Small intestine (tissue), 7 donors: ENCODE measurements around the gene PSMB3. TPM values are rescaled to one million over a fixed set of nuclear protein-coding genes. Genes with fewer than 3 reads are reported as not detected.
"Not testable (repeated sequence)": the region's sequence is repeated elsewhere in the genome, so short reads cannot be mapped to it uniquely, and the experiment has no call there.

Experiments
- DNase-seq, 2 donors: peaks; one replicate each; pipeline versions ENCODE4 v3.0.0 to v3.0.0-alpha.2; 2013
- FAIRE-seq: peaks from 2 replicates; lab custom pipeline; 2012; peaks lifted over from hg19 to GRCh38; lab: Jason Lieb, UNC
- H3K27ac ChIP-seq, 3 donors: one replicate each; pipeline ENCODE4 v1.5.1; 2013; ENCODE audit warnings: low read length in 2 of 3, mild to moderate bottlenecking in 2 of 3, control low read depth in 1 of 3, inconsistent platforms in 1 of 3, low read depth in 1 of 3, moderate library complexity in 1 of 3
- H3K27me3 ChIP-seq, 3 donors: one replicate each; pipeline ENCODE4 v1.6.1; 2013; ENCODE audit warnings: low read length in 3 of 3, inconsistent platforms in 1 of 3; ENCODE audit not compliant: control insufficient read depth in 3 of 3, insufficient read depth in 3 of 3
- H3K36me3 ChIP-seq, 3 donors: one replicate each; pipeline ENCODE4 v1.6.1; 2013; ENCODE audit warnings: low read length in 3 of 3, inconsistent platforms in 1 of 3, low read depth in 1 of 3, mild to moderate bottlenecking in 1 of 3, moderate library complexity in 1 of 3; ENCODE audit not compliant: control insufficient read depth in 3 of 3, insufficient read depth in 2 of 3
- H3K4me1 ChIP-seq, 3 donors: one replicate each; pipeline ENCODE4 v1.6.1; 2013; ENCODE audit warnings: low read length in 2 of 3, inconsistent platforms in 1 of 3, low read depth in 1 of 3, mild to moderate bottlenecking in 1 of 3, moderate library complexity in 1 of 3; ENCODE audit not compliant: control insufficient read depth in 3 of 3, insufficient read depth in 2 of 3
- H3K4me3 ChIP-seq, 3 donors: one replicate each; pipeline ENCODE4 v1.5.1; 2013; ENCODE audit warnings: low read length in 3 of 3, control low read depth in 1 of 3, inconsistent platforms in 1 of 3, low read depth in 1 of 3, mild to moderate bottlenecking in 1 of 3, moderate library complexity in 1 of 3
- H3K9me3 ChIP-seq, 2 donors: one replicate each; pipeline ENCODE4 v1.6.1; 2013; ENCODE audit warnings: low read depth in 1 of 2, low read length in 1 of 2; ENCODE audit not compliant: control insufficient read depth in 2 of 2, insufficient read depth in 1 of 2
- WGBS, 3 donors: extraction: QIAGEN DNeasy Blood & Tissue Kit; methylation state at CpG; one replicate each; pipeline ENCODE4 v1.1.7; 2013; 5-methylcytosine and 5-hydroxymethylcytosine counted together
- polyA plus RNA-seq, 4 donors: library from polyadenylated mRNA; stranded (reverse) in 3 of 4; unstranded in 1 of 4; fragments of 200-250 nt in 3 of 4; fragments of 120-200 nt in 1 of 4; gene quantifications; one replicate each; pipeline versions ENCODE4 v1.2.1 to v1.2.3, GENCODE V29; 2013
- donor health status: healthy with polysubstance abuse.
- donor health status: control.
- donor health status: control.
- donor health status: Bipolar disorder and iron deficiency.
- donor health status: healthy.

The PSMB3 gene
- polyA plus RNA-seq, 4 donors = 114 to 310 (median 248) TPM

- WGBS, 3 donors = 66 to 75% (median 74%) methylated on average over 32 to 39 of the region's 39 CpGs
- DNase-seq (no peak), FAIRE-seq (no peak)
- no peak overlapping the region for H3K27ac ChIP-seq
- no peaks in the 10 kb centered on the region for H3K9me3 ChIP-seq
- H3K4me1 ChIP-seq = peaks cover 2 to 21% (median 6%) of the 10 kb centered on the region in 3 donors
- H3K36me3 ChIP-seq = peaks cover 5 to 85% (median 12%) of the 10 kb centered on the region in 3 donors
- H3K27me3 ChIP-seq = no peaks in the 10 kb centered on the region
- no peak overlapping the region for H3K4me3 ChIP-seq
These were observed 32.4 kb upstream of the PSMB3 start for GRCh38 chr17:38719943-38720641.

GRCh38 chr17:38720941-38721340 is 31.6 kb upstream of the PSMB3 start:
- Histone ChIP-seq H3K9me3 (no peaks in the 10 kb centered on the region), H3K4me1 (peaks cover 2 to 28% (median 6%) of the 10 kb centered on the region in 3 donors), H3K27ac (no peak overlapping the region), H3K4me3 (no peak overlapping the region), H3K27me3 (no peaks in the 10 kb centered on the region), H3K36me3 (peaks cover 5 to 84% (median 12%) of the 10 kb centered on the region in 3 donors)
- WGBS, 3 donors = 86 to 96% (median 89%) methylated on average over 6 of the region's 6 CpGs
- no peak for FAIRE-seq
- DNase-seq = no peak

DNA sequence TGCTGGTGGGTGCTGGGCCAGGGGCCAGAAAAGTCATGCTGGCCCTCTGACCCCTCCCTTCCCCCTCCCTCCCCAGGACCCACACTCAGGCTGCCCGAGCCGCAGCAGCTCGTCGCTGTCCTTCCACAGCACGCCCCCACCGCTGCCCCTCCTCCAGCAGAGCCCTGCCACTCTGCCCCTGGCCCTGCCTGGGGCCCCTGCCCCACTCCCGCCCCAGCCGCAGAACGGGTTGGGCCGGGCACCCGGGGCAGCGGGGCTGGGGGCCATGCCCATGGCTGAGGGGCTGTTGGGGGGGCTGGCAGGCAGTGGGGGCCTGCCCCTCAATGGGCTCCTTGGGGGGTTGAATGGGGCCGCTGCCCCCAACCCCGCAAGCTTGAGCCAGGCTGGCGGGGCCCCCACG is 30.7 kb upstream of the PSMB3 start:
- FAIRE-seq = no peak
- Histone ChIP-seq H3K27me3 (no peaks in the 10 kb centered on the region), H3K4me1 (peaks cover 2 to 33% (median 6%) of the 10 kb centered on the region in 3 donors), H3K9me3 (no peaks in the 10 kb centered on the region), H3K27ac (no peak overlapping the region), H3K4me3 (no peak overlapping the region), H3K36me3 (peaks cover 4 to 78% (median 12%) of the 10 kb centered on the region in 3 donors)
- no peak for DNase-seq
- WGBS, 3 donors = 79 to 90% (median 81%) methylated on average over 9 to 16 of the region's 16 CpGs

- no peak for FAIRE-seq
These were observed 28.1 kb upstream of the PSMB3 start for GRCh38 chr17:38724337-38724988.

DNA sequence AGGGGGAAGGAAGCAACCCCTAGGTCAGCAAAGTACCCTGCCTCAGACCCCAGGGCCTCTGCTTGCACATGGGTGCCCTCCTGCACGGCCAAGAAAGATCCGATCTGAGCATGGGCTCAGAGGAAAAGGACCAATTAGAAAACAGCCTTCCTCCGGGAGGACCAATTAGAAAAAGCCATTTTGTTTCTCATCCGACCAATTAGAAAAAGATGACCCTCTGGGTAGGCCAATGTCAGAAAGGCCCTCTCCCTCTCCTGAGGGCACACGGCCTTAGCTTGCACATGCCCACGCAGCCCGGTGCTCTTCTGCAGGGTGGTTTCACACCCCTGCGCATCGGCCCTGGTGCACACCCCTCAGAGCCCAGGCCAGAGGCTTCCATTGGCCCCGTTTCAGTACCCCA is 27.5 kb upstream of the PSMB3 start:
- FAIRE-seq (no peak), DNase-seq (no peak)
- 52 to 71% (median 71%) methylated on average over 9 to 10 of the region's 10 CpGs for WGBS, 3 donors
- Histone ChIP-seq H3K4me3 (no peak overlapping the region), H3K27ac (peak overlapping the region in 1 of 3 donors; percentile 56), H3K36me3 (peaks cover 0 to 65% (median 10%) of the 10 kb centered on the region in 3 donors), H3K4me1 (peaks cover 7 to 33% (median 10%) of the 10 kb centered on the region in 3 donors), H3K9me3 (no peaks in the 10 kb centered on the region), H3K27me3 (no peaks in the 10 kb centered on the region)

More at GRCh38 chr17:38724337-38724988, 28.1 kb upstream of the PSMB3 start:
- WGBS, 3 donors = 20 to 58% (median 53%) methylated on average over 14 to 16 of the region's 16 CpGs
- H3K9me3 ChIP-seq = no peaks in the 10 kb centered on the region
- no peak overlapping the region for H3K27ac ChIP-seq
- H3K4me3 ChIP-seq = no peak overlapping the region
- H3K36me3 ChIP-seq = peaks cover 0 to 71% (median 10%) of the 10 kb centered on the region in 3 donors
- no peaks in the 10 kb centered on the region for H3K27me3 ChIP-seq
- DNase-seq = no peak
- peaks cover 7 to 35% (median 14%) of the 10 kb centered on the region in 3 donors for H3K4me1 ChIP-seq

- peaks cover 0 to 60% (median 8%) of the 10 kb centered on the region in 3 donors for H3K36me3 ChIP-seq
- FAIRE-seq, H3K27me3 ChIP-seq, H3K9me3 ChIP-seq, H3K4me3 ChIP-seq: not testable (repeated sequence)
- peak; percentile 87 to 90 for DNase-seq
- WGBS, 3 donors = 14 to 66% (median 45%) methylated on average over 5 to 7 of the region's 8 CpGs
- H3K4me1 ChIP-seq = peaks cover 7 to 37% (median 10%) of the 10 kb centered on the region in 3 donors
- H3K27ac ChIP-seq = peak overlapping the region in 1 of 3 donors; percentile 56
These were observed 26.4 kb upstream of the PSMB3 start for GRCh38 chr17:38726145-38726544.

- H3K27ac ChIP-seq = peak overlapping the region in 1 of 3 donors; percentile 44
- no peak overlapping the region for H3K4me3 ChIP-seq
- DNase-seq (no peak), FAIRE-seq (no peak)
- H3K4me1 ChIP-seq = peaks cover 7 to 52% (median 10%) of the 10 kb centered on the region in 3 donors
- no peaks in the 10 kb centered on the region for H3K27me3 ChIP-seq
- no peaks in the 10 kb centered on the region for H3K9me3 ChIP-seq
- 74 to 79% (median 76%) methylated on average over 5 of the region's 5 CpGs for WGBS, 3 donors
- peaks cover 0 to 60% (median 3%) of the 10 kb centered on the region in 3 donors for H3K36me3 ChIP-seq
These were observed 24.8 kb upstream of the PSMB3 start for GRCh38 chr17:38727736-38728135.

DNA sequence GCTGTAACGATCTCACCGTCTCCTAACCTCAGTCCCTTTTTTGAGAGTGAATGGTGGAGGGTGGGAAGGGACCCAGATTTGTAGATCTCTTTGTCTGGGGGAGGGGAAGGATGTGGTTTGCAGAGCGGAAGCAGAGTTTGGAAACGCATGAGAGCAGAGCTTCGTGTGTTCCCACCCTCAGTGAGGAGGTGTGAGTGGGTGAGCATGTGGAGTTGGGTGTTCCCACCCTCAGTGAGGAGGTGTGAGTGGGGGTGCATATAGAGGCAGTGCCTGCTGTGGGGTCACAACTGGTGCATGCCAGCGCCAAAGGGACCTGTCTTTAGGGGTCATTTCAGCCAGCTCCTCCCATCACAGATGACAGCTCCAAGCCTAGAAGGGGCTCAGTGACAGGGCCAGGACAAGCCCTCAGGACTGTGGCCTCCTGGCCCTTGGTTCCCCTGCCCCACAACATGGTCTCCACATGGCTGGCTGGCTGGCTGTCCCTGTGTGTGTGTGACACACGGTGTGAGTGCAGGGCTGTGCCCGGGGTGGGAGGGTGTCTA is 24.2 kb upstream of the PSMB3 start:
- Histone ChIP-seq H3K4me1 (peaks cover 7 to 59% (median 10%) of the 10 kb centered on the region in 3 donors), H3K27me3 (no peaks in the 10 kb centered on the region), H3K27ac (peak overlapping the region in 2 of 3 donors; percentile 65 to 66), H3K9me3 (no peaks in the 10 kb centered on the region), H3K36me3 (peaks cover 0 to 60% (median 2%) of the 10 kb centered on the region in 3 donors), H3K4me3 (no peak overlapping the region)
- FAIRE-seq (no peak), DNase-seq (peak in 1 of 2 donors; percentile 70)
- 64 to 71% (median 68%) methylated on average over 8 of the region's 8 CpGs for WGBS, 3 donors
